DMS53 treated with DMSO at 0.1 percent for 48 hours (cell line): ENCODE data around the gene NCAM1.
"Not testable (repeated sequence)": the region's sequence is repeated elsewhere in the genome, so short reads cannot be mapped to it uniquely, and the experiment has no call there.

ENCODE experiments used
- DNase-seq: peaks from one replicate; lab custom pipeline; 2025; ENCODE audit not compliant: unreplicated experiment; lab: John Stamatoyannopoulos, UW

The NCAM1 gene

GRCh38 chr11:112961146-112961668 lies at the start of gene NCAM1:
NCAM1 (plus strand) TSS chr11:112961420.
- DNase-seq, result peak; percentile 88

- no peak for DNase-seq
Observed at GRCh38 chr11:112922606-112923005, 38.6 kb upstream of the NCAM1 start.

- DNase-seq, result not testable (repeated sequence)
Observed at GRCh38 chr11:112924836-112925235, 36.4 kb upstream of the NCAM1 start.

- no peak for DNase-seq
Observed at GRCh38 chr11:112925516-112926310, 35.5 kb upstream of the NCAM1 start.

GRCh38 chr11:112928136-112928535 lies 33.1 kb upstream of the NCAM1 start:
- no peak for DNase-seq

- DNase-seq, result no peak
Observed at GRCh38 chr11:112929432-112929831, 31.8 kb upstream of the NCAM1 start.

GRCh38 chr11:112931703-112932102 lies 29.5 kb upstream of the NCAM1 start:
- no peak for DNase-seq

- no peak for DNase-seq
Observed at GRCh38 chr11:112932593-112932992, 28.6 kb upstream of the NCAM1 start.

GRCh38 chr11:112933970-112934369 lies 27.2 kb upstream of the NCAM1 start:
- no peak for DNase-seq

- no peak for DNase-seq
Observed at GRCh38 chr11:112941104-112941503, 20.1 kb upstream of the NCAM1 start.

- no peak for DNase-seq
Observed at GRCh38 chr11:112942966-112943643, 18.1 kb upstream of the NCAM1 start.

GRCh38 chr11:112946866-112947265 lies 14.4 kb upstream of the NCAM1 start:
- no peak for DNase-seq

- no peak for DNase-seq
Observed at GRCh38 chr11:112949781-112950575, 11.2 kb upstream of the NCAM1 start.

GRCh38 chr11:112958670-112959069 lies 2.5 kb upstream of the NCAM1 start:
- DNase-seq, result no peak

GRCh38 chr11:112961751-112962578 lies 745 bp downstream of the NCAM1 start:
- peak; percentile 28 for DNase-seq

GRCh38 chr11:112962579-112963367 lies 1.6 kb downstream of the NCAM1 start:
- peak; percentile 73 for DNase-seq

GRCh38 chr11:112963368-112963955 lies 2.2 kb downstream of the NCAM1 start:
- no peak for DNase-seq

- DNase-seq, result no peak
Observed at GRCh38 chr11:112965656-112966055, 4.4 kb downstream of the NCAM1 start.

- no peak for DNase-seq
Observed at GRCh38 chr11:112966561-112966960, 5.3 kb downstream of the NCAM1 start.
